HG03175 (cell line): ENCODE results near the gene LAMA2.

Experiments used
- ATAC-seq: cut with Tn5 transposase; IDR thresholded peaks from one replicate; pipeline ENCODE4 v1.9.1; 2021; ENCODE audit warnings: mild to moderate bottlenecking, moderate library complexity; ENCODE audit not compliant: unreplicated experiment

Gene LAMA2

DNA sequence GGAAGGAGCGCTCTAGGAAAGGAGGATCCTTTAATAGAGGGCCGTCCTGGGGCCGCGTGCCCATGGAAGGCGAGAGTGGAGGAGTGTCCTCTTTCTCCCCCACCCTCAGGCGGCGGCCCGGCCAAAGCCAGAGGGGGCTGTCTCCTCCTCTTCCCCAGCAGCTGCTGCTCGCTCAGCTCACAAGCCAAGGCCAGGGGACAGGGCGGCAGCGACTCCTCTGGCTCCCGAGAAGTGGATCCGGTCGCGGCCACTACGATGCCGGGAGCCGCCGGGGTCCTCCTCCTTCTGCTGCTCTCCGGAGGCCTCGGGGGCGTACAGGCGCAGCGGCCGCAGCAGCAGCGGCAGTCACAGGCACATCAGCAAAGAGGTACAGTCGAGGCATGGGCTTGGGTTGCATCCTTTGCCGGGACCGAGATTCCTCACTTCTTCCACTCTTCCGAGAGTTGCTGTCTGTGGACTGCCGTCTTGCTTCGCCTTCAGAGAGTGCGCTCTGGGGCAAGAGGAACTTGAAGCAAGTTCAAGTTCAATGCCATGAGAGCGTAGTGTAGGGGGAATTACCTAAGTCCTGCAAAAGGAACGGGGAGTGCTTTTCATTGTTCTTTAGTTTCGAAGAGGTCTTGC is at the start of gene LAMA2:
TSS of gene LAMA2 (plus strand) at position 148 of the 621 bp plus-strand sequence. CDS start at position 256, 108 bp downstream.
- ATAC-seq = no peak

GRCh38 chr6:128836761-128837160 is 46.2 kb upstream of the LAMA2 start:
- ATAC-seq = no peak

DNA sequence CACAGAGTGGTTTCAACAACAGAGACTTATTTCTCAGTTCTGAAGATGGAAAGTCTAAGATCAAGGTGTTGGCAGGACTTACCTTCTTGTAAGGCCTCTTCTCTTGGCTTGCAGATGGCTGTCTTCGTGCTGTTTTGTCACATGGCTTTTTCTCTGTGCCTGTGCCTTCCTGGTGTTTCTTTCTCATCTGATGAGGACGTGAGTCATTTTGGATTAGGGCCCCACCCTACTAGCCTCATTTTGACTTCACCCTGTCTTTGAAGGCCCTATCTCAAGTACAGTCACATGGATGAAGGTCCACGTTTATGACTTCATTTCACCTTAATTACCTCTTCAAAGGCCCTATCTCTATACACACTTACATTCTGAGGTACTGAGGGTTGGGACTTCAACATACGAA is 41.4 kb upstream of the LAMA2 start:
- no peak for ATAC-seq

- ATAC-seq = no peak
Observed at GRCh38 chr6:128844598-128844997, 38.3 kb upstream of the LAMA2 start.

- no peak for ATAC-seq
Observed at GRCh38 chr6:128847431-128848210, 35.3 kb upstream of the LAMA2 start.

- no peak for ATAC-seq
Observed at GRCh38 chr6:128848212-128848935, 34.6 kb upstream of the LAMA2 start.

DNA sequence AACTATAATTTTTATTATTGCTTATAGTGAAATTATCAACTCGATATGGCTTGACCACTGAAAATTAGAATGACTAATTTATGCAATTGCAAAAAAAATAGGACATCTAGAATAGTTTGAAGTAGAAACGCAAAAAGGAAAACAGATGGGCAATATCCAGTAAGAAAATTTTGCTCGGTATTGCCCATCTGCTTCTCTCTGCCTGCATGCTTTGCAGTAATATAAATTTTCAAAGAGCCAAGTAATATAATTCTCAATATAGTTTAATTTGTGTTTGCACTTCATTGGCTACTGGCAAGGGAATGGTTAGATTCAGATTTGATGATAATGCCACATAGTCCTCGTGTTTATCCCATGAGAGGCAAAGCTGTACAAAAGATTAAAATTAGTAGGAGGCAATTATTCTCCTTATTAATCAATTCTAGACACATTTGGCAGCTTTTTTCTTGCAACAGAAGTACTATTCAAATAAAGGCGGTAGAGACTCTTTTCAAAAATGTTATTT is 27.3 kb upstream of the LAMA2 start:
- no peak for ATAC-seq

- ATAC-seq = no peak
Observed at GRCh38 chr6:128857806-128858205, 25.1 kb upstream of the LAMA2 start.

GRCh38 chr6:128860782-128861181 is 22.2 kb upstream of the LAMA2 start:
- no peak for ATAC-seq

DNA sequence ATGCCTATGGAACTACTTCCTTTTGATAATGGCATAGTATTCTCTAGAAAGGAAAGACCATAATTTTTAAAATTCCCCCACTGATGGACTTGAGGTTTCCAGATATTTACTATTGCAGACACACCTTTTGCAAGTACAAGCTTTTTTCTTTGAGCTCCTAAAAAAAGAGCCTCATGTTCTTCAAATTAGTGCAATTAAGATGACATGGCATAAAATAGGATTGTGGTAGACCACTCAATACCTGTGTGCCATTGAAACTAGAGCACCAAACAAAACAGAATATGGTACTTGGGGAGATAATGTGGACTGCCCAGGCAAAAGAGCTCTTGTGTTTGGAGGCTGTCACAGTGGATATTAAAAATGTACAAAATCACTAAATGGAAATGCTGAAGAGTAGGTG is 19.0 kb upstream of the LAMA2 start:
- no peak for ATAC-seq

DNA sequence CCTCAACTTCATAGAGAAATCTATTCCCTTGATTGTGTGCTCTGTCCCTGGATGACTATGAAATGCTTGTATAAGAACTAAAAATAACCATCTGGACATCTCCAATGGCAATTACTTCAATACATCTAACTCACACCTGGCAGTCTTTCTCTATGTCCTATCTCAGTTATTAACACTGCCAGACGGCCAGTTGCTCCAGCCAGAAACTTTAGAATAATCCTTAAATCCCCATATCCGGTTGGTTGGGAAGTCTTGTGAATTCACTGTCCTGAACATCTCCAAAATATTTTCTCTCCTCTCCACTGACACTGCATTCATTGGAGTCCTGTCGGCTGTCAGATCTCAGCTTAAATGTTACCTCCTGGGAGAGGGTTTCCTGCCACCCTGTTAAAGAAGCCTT is 12.2 kb upstream of the LAMA2 start:
- no peak for ATAC-seq

DNA sequence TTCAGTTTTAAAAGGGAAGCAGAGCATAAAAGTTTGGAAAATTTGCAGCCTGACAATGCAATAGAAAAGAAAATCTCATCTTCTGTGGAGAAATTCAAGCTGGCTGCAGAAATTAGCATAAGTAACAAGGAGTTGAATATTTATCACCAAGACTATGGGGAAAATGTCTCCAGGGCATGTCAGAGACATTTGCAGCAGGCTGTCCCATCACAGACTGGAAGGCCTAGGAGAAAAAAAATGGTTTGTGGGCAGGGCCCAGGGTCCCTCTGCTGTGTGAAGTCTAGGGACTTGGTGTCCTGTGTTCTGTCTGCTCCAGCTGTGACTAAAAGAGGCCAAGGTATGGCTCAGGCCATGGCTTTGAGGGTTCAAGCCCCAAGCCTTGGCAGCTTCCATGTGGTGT is 8.1 kb upstream of the LAMA2 start:
- ATAC-seq = no peak

GRCh38 chr6:128882560-128882959 is 378 bp upstream of the LAMA2 start:
- ATAC-seq = no peak

DNA sequence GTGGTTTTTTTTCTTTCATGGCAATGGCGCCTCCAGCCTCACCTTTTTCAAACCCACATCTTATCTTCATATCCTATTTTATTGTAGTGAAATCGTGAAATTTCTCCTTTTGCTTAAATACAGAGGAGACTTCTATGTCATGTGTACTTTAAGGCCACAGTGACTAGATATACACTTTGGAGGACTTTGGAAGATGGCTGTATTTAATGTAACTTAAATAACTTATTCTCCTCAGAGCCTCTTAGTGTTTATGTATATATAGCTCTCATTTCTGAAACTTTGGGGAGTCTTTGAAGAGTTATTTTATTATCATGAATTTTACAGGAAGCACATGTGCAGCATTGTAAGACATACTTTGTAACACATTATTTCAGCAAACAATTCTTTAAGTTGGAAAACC is 968 bp downstream of the LAMA2 start:
- ATAC-seq = no peak

DNA sequence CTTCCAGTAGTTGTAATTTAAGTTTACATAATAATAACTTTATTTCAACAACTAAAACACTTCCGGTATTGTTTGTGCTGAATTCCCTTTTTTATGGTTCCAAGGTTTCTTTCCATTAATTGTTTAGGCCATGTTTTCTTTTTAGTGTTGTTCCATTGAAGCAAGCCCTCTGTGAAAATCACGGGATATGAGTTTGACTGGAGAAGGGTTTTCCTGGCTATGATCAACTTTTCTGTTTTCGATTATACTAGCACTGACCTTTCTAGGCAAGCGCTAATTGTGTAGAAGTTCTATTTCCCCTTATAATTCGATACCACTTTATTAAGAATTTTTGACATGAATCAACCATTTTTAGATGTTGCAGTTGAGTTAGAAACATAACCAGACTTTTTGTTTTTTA is 2.4 kb downstream of the LAMA2 start:
- ATAC-seq = no peak

DNA sequence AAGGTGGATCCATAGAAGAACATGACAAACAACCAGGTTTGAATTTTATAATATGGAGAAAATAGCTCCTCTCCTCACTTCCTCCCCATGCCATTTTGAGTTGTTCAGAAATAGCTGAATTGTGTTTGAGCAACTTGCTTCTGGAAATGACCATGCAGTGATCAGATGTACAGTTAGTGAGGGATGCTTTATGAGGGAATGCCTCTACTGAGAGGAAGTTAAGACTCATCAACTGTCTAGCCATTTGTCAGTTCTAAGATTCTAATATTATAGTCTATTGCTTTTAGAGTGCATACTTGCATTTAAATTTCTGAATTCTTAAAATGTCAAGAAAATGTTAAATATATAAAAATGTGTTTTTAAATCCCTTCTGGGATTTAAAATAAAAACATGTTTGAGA is 3.8 kb downstream of the LAMA2 start:
- ATAC-seq = no peak

DNA sequence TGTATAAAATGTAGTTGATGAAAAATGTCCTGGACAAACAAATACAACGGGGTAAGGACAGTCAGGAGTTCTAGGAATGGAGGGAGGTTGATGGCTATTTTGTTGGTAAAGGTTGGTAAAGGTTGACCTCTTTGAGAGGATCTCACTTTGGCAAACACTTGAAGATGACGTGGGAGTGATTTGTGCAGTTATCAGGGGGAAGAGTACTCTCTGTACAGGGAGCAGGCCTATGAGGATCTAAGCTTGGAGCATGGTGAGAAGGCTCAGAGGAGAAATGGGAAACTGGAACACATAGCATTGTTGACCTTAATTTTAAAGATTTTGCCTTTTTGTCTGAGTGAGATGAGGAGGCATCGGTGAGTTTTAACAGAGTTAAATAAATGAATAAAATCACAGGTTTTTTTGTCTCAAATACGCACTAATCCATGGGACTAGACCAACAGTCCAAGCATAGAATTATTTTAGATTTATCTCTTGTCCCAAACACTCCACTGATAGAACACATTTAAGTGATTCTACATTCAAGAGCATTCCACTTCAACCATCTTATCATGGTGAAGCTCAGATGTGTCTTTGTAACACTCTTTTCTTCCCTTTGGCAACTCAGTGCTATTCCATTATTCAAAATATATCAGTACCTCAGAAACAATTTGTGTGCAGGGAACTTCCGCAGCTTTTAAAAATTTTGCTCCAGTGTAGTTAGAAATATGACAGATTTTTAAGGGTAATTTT is 5.7 kb downstream of the LAMA2 start:
- no peak for ATAC-seq

DNA sequence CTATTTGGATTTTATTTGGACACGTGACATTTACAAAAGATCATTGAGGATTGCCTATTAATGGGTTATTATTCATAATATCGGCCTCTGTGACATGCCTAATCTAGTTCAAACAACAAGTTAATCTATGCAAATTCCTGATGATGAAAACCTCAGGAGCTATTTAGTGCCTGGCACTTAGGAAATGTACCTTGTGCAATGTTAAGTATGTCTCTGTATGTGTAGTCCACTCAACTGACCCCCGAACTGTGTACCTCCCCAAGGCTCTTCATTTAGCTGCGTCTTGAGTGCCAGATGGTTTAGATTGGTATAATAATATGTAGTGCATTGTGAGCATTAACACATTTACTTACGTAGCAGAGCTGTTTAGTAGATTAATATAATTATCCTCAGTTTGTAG is 6.9 kb downstream of the LAMA2 start:
- no peak for ATAC-seq

- ATAC-seq = no peak
Observed at GRCh38 chr6:128892079-128892478, 9.1 kb downstream of the LAMA2 start.

- ATAC-seq = no peak
Observed at GRCh38 chr6:128899341-128900050, 16.6 kb downstream of the LAMA2 start.
